Fibroblast of skin of back (primary cell): ENCODE results near the gene DVL2.
A peak's percentile ranks its signal among the peaks of the same experiment; 100 is the strongest.

Experiments
- DNase-seq: peaks from one replicate; pipeline ENCODE4 v3.0.0-alpha.2; 2013

Gene DVL2

GRCh38 chr17:7219229-7219811 lies 15.0 kb downstream of the DVL2 start:
- DNase-seq: no peak

- no peak for DNase-seq
These were observed 15.6 kb downstream of the DVL2 start for GRCh38 chr17:7218758-7219157.

GRCh38 chr17:7218166-7218565 lies 16.2 kb downstream of the DVL2 start:
- no peak for DNase-seq

GRCh38 chr17:7217113-7217987 lies 17.0 kb downstream of the DVL2 start:
- DNase-seq: peak; percentile 78

GRCh38 chr17:7216242-7217112 lies 17.8 kb downstream of the DVL2 start:
- no peak for DNase-seq

- peak; percentile 54 for DNase-seq
These were observed 18.6 kb downstream of the DVL2 start for GRCh38 chr17:7215652-7216180.

- no peak for DNase-seq
These were observed 19.1 kb downstream of the DVL2 start for GRCh38 chr17:7215136-7215638.

GRCh38 chr17:7214300-7215135 lies 19.8 kb downstream of the DVL2 start:
- peak; percentile 97 for DNase-seq

GRCh38 chr17:7213895-7214299 lies 20.4 kb downstream of the DVL2 start:
- peak; percentile 77 for DNase-seq

- no peak for DNase-seq
These were observed 22.6 kb downstream of the DVL2 start for GRCh38 chr17:7211491-7212273.

GRCh38 chr17:7208754-7209460 lies 25.4 kb downstream of the DVL2 start:
- DNase-seq: no peak

- DNase-seq: no peak
These were observed 26.2 kb downstream of the DVL2 start for GRCh38 chr17:7208027-7208571.

GRCh38 chr17:7207120-7208001 lies 27.0 kb downstream of the DVL2 start:
- no peak for DNase-seq

- DNase-seq: no peak
These were observed 28.8 kb downstream of the DVL2 start for GRCh38 chr17:7205561-7205960.

- peak; percentile 81 for DNase-seq
These were observed 29.4 kb downstream of the DVL2 start for GRCh38 chr17:7204828-7205461.

- peak; percentile 37 for DNase-seq
These were observed 30.0 kb downstream of the DVL2 start for GRCh38 chr17:7204336-7204735.

GRCh38 chr17:7203391-7203790 lies 30.9 kb downstream of the DVL2 start:
- DNase-seq: no peak
